Mesendoderm (in vitro differentiated cells): ENCODE data around the gene MCM3AP.
"Not testable (repeated sequence)": the region's sequence is repeated elsewhere in the genome, so short reads cannot be mapped to it uniquely, and the experiment has no call there.

ENCODE experiments used
- DNase-seq: peaks from one replicate; pipeline ENCODE4 v3.0.0; 2013
- H2AK5ac ChIP-seq: 2 replicates; pipeline ENCODE4 v1.6.1; 2013; ENCODE audit warnings: low read length, inconsistent platforms
- H2BK120ac ChIP-seq: 2 replicates; pipeline ENCODE4 v1.6.1; 2013; ENCODE audit warnings: low read depth, mild to moderate bottlenecking, low read length, moderate library complexity, mixed read lengths
- H2BK15ac ChIP-seq: replicated peaks from 2 replicates; pipeline ENCODE4 v1.6.1; 2013; ENCODE audit warnings: low read depth, mild to moderate bottlenecking, moderate library complexity
- H2BK5ac ChIP-seq: 2 replicates; pipeline ENCODE4 v1.6.1; 2013; ENCODE audit warnings: low read length, inconsistent platforms
- H3K18ac ChIP-seq: 2 replicates; pipeline ENCODE4 v1.6.1; 2013; ENCODE audit warnings: mild to moderate bottlenecking, low read length, mixed read lengths
- H3K23ac ChIP-seq: one replicate; pipeline ENCODE4 v1.6.1; 2013; ENCODE audit warnings: low read length
- H3K27ac ChIP-seq: 2 replicates; pipeline ENCODE4 v1.5.1; 2013; ENCODE audit warnings: low read depth, mild to moderate bottlenecking, inconsistent platforms, low read length, moderate library complexity
- H3K27me3 ChIP-seq: 2 replicates; pipeline ENCODE4 v1.6.1; 2013; ENCODE audit warnings: low read length, control low read depth, mild to moderate bottlenecking, inconsistent platforms; ENCODE audit not compliant: insufficient read depth, poor library complexity
- H3K36me3 ChIP-seq: 2 replicates; pipeline ENCODE4 v1.6.1; 2013; ENCODE audit warnings: low read length, inconsistent platforms; ENCODE audit not compliant: control insufficient read depth, insufficient read depth
- H3K4ac ChIP-seq: one replicate; pipeline ENCODE4 v1.6.1; 2013; ENCODE audit warnings: low read depth, mild to moderate bottlenecking, low read length, moderate library complexity
- H3K4me1 ChIP-seq: 2 replicates; pipeline ENCODE4 v1.6.1; 2013; ENCODE audit warnings: low read depth, low read length, inconsistent platforms; ENCODE audit not compliant: control insufficient read depth
- H3K4me2 ChIP-seq: 2 replicates; pipeline ENCODE4 v1.6.1; 2013; ENCODE audit warnings: low read length
- H3K4me3 ChIP-seq: 2 replicates; pipeline ENCODE4 v1.5.1; 2013; ENCODE audit warnings: mild to moderate bottlenecking, low read length
- H3K56ac ChIP-seq: one replicate; pipeline ENCODE4 v1.6.1; 2013; ENCODE audit warnings: low read length
- H3K79me1 ChIP-seq: 2 replicates; pipeline ENCODE4 v1.6.1; 2013; ENCODE audit warnings: low read length, inconsistent platforms
- H3K79me2 ChIP-seq: 2 replicates; pipeline ENCODE4 v1.6.1; 2013; ENCODE audit warnings: mild to moderate bottlenecking, low read length; ENCODE audit not compliant: control insufficient read depth, insufficient read depth
- H3K9ac ChIP-seq: 2 replicates; pipeline ENCODE4 v1.6.1; 2013; ENCODE audit warnings: low read length, inconsistent platforms
- H4K5ac ChIP-seq: one replicate; pipeline ENCODE4 v1.6.1; 2013; ENCODE audit warnings: low read length
- H4K8ac ChIP-seq: one replicate; pipeline ENCODE4 v1.6.1; 2013; ENCODE audit warnings: low read depth, mild to moderate bottlenecking, control low read depth, low read length, moderate library complexity
- WGBS: extraction: QIAGEN DNeasy Blood & Tissue Kit; methylation state at CpG from one replicate; pipeline ENCODE4 v1.1.7; 2013; ENCODE audit warnings: low lambda C conversion rate, missing lambda C conversion rate; ENCODE audit not compliant: insufficient coverage; ENCODE audit errors: extremely low coverage; 5-methylcytosine and 5-hydroxymethylcytosine counted together

Gene MCM3AP

GRCh38 chr21:46244602-46245001 lies 40.8 kb downstream of the MCM3AP start:
- Histone ChIP-seq H3K9ac (no peak overlapping the region), H3K23ac (no peak overlapping the region), H2AK5ac (no peak overlapping the region), H3K4me3 (no peak overlapping the region), H3K27me3 (no peaks in the 10 kb centered on the region), H2BK5ac (no peak overlapping the region), H3K4me1 (no peaks in the 10 kb centered on the region), H2BK120ac (no peak overlapping the region), H4K8ac (no peak overlapping the region), H3K79me1 (no peaks in the 10 kb centered on the region), H3K56ac (no peak overlapping the region), H3K18ac (no peak overlapping the region), H3K4ac (no peak overlapping the region), H3K27ac (no peak overlapping the region), H4K5ac (no peak overlapping the region), H3K36me3 (peaks cover 33% of the 10 kb centered on the region), H2BK15ac (no peak overlapping the region), H3K4me2 (no peak overlapping the region), H3K79me2 (no peaks in the 10 kb centered on the region)
- no peak for DNase-seq
- WGBS = no CpG with 5 or more reads among the region's 8 CpGs

DNA sequence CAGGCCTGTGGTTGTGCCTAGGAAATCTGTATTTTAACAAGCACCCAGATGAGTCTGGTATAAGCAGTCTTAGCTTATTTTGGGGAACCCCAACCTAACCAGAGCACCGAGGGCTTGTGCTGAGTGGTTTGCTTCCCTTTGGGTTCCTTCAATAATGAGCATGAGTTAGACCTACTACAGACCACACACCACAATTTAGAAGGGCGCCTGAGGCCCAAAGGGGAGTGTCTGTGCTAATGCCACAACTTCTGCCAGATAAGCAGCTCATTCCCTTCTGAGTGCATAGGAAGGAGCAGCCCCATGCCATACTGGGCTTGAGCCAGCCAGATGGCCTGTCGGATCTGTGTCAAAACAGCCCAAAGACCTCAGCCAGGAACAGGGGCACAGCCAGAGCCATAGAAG lies 41.5 kb downstream of the MCM3AP start:
- Histone ChIP-seq H3K27ac (no peak overlapping the region), H4K5ac (no peak overlapping the region), H3K4me1 (no peaks in the 10 kb centered on the region), H3K9ac (no peak overlapping the region), H2BK15ac (no peak overlapping the region), H3K79me2 (no peaks in the 10 kb centered on the region), H2BK120ac (no peak overlapping the region), H3K18ac (no peak overlapping the region), H3K56ac (no peak overlapping the region), H3K4me3 (no peak overlapping the region), H3K36me3 (peaks cover 33% of the 10 kb centered on the region), H2BK5ac (no peak overlapping the region), H3K27me3 (no peaks in the 10 kb centered on the region), H3K79me1 (no peaks in the 10 kb centered on the region), H4K8ac (no peak overlapping the region), H3K23ac (no peak overlapping the region), H2AK5ac (no peak overlapping the region), H3K4ac (no peak overlapping the region), H3K4me2 (no peak overlapping the region)
- no peak for DNase-seq
- WGBS = no CpG with 5 or more reads among the region's 3 CpGs

DNA sequence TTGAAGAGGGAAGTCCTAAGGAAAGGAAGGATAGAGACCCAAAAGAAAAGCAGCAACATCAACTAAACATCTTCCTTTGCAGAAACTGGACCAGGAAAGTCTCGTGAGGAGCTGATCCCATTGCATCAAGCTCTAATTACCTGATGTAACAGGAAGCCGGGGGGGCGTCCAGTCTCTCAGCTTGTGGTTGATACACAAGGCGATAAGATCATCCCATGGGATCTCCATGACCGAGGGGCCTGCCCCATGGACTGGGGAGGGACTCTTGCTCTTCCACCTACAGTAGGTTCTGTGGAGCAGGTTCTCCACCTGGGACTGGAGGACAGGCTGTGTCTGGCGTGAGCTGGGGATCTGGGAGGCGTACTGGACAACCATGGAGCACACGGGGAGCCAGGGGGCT lies 42.1 kb downstream of the MCM3AP start:
- no peak overlapping the region for H2BK120ac ChIP-seq
- H2BK15ac ChIP-seq = no peak overlapping the region
- H3K27me3 ChIP-seq = no peaks in the 10 kb centered on the region
- H2BK5ac ChIP-seq = no peak overlapping the region
- no peak overlapping the region for H4K5ac ChIP-seq
- no peak overlapping the region for H3K4ac ChIP-seq
- H2AK5ac ChIP-seq = no peak overlapping the region
- H3K23ac ChIP-seq = no peak overlapping the region
- H3K79me1 ChIP-seq = no peaks in the 10 kb centered on the region
- no peak overlapping the region for H4K8ac ChIP-seq
- H3K4me3 ChIP-seq = no peak overlapping the region
- no peak overlapping the region for H3K56ac ChIP-seq
- peaks cover 33% of the 10 kb centered on the region for H3K36me3 ChIP-seq
- no peaks in the 10 kb centered on the region for H3K4me1 ChIP-seq
- no peaks in the 10 kb centered on the region for H3K79me2 ChIP-seq
- no peak overlapping the region for H3K27ac ChIP-seq
- no peak overlapping the region for H3K9ac ChIP-seq
- H3K18ac ChIP-seq = no peak overlapping the region
- WGBS = no CpG with 5 or more reads among the region's 8 CpGs
- H3K4me2 ChIP-seq = no peak overlapping the region
- DNase-seq = no peak

- not testable (repeated sequence) for H4K8ac ChIP-seq, H3K56ac ChIP-seq, H3K4me1 ChIP-seq, H2BK15ac ChIP-seq, H3K79me2 ChIP-seq, DNase-seq, H3K27ac ChIP-seq, H2BK120ac ChIP-seq, H3K4me2 ChIP-seq, H3K27me3 ChIP-seq, H3K4ac ChIP-seq, H4K5ac ChIP-seq, H3K4me3 ChIP-seq, H2AK5ac ChIP-seq, H3K9ac ChIP-seq, H3K23ac ChIP-seq, H2BK5ac ChIP-seq, H3K79me1 ChIP-seq, H3K18ac ChIP-seq
- no CpG with 5 or more reads among the region's 1 CpG for WGBS
- H3K36me3 ChIP-seq = peaks cover 31% of the 10 kb centered on the region
Observed at GRCh38 chr21:46241577-46241976, 43.8 kb downstream of the MCM3AP start.

DNA sequence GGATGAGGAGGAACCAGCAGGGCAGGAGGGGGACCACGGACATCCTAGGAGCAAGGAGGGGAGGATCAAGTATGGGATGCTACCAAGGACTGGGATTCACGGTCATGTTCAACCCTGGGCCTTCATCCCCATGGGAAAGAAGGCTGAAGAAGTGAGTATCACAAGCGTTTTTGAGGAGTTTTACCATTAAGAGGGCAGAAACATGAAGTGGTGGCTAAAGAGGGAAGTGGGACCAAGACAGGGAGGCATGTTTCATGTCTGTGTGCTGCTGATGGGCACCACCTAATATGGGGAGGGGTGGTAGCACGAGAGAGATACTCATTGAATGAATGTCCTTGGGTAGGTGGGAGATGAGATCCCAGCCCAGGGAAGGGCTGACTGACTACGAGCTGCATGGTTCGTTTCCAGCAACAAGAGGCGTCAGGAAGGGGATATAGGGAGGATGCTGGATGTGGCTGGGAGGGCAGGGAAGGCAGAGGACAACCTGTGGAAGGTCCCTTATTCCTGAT lies 45.5 kb downstream of the MCM3AP start:
- Histone ChIP-seq H4K8ac (no peak overlapping the region), H3K27me3 (no peaks in the 10 kb centered on the region), H3K79me1 (no peaks in the 10 kb centered on the region), H2BK120ac (no peak overlapping the region), H3K9ac (no peak overlapping the region), H3K4me2 (no peak overlapping the region), H3K4ac (no peak overlapping the region), H3K4me1 (no peaks in the 10 kb centered on the region), H3K23ac (no peak overlapping the region), H3K56ac (no peak overlapping the region), H3K79me2 (no peaks in the 10 kb centered on the region), H2BK15ac (no peak overlapping the region), H3K18ac (no peak overlapping the region), H3K36me3 (peaks cover 29% of the 10 kb centered on the region), H2BK5ac (no peak overlapping the region), H3K27ac (no peak overlapping the region), H4K5ac (no peak overlapping the region), H3K4me3 (no peak overlapping the region), H2AK5ac (no peak overlapping the region)
- DNase-seq = no peak
- WGBS = no CpG with 5 or more reads among the region's 7 CpGs

DNA sequence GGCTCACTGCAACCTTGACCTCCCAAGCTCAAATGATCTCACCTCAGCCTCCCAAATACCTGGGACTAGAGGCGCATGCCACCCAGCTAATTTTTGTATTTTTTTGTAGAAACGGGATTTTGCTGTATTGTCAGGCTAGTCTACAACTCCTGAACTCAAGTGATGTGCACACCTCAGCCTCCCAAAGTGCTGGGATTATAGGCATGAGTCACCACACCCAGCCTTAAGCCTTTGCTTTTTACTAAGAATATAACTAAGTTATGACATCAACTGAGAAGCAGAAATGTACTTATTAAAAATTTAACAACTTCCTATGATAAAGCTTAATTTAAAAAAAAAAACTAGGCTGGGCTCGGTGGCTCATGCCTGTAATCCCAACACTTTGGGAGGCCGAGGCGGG lies 47.9 kb downstream of the MCM3AP start:
- H3K4me2 ChIP-seq = no peak overlapping the region
- no peaks in the 10 kb centered on the region for H3K4me1 ChIP-seq
- H2AK5ac ChIP-seq = no peak overlapping the region
- no peak overlapping the region for H3K23ac ChIP-seq
- peaks cover 17% of the 10 kb centered on the region for H3K36me3 ChIP-seq
- no peaks in the 10 kb centered on the region for H3K79me1 ChIP-seq
- H2BK5ac ChIP-seq = no peak overlapping the region
- H4K8ac ChIP-seq = no peak overlapping the region
- H3K9ac ChIP-seq = no peak overlapping the region
- no peak overlapping the region for H3K27ac ChIP-seq
- no peak overlapping the region for H3K4ac ChIP-seq
- H3K27me3 ChIP-seq = no peaks in the 10 kb centered on the region
- no peaks in the 10 kb centered on the region for H3K79me2 ChIP-seq
- no peak overlapping the region for H3K4me3 ChIP-seq
- no CpG with 5 or more reads among the region's 5 CpGs for WGBS
- DNase-seq = no peak
- no peak overlapping the region for H3K18ac ChIP-seq
- no peak overlapping the region for H2BK15ac ChIP-seq
- H4K5ac ChIP-seq = no peak overlapping the region
- H3K56ac ChIP-seq = no peak overlapping the region
- H2BK120ac ChIP-seq = no peak overlapping the region
